OCI-LY1 (cell line): Measurements from ENCODE around the gene ZC3H18.

Experiments
- H2AFZ ChIP-seq: fragments of 200-600 bp; sonication (generic), shearing (Covaris generic); 2 replicates; pipeline ENCODE4 v1.6.0; 2014; ENCODE audit warnings: antibody characterized with exemption, mild to moderate bottlenecking, low read length
- H3F3A ChIP-seq: fragments of 200-600 bp; sonication (generic), shearing (Covaris generic); 2 replicates; pipeline ENCODE4 v1.6.0; 2014; ENCODE audit warnings: mild to moderate bottlenecking, antibody characterized with exemption, low read length, moderate library complexity; ENCODE audit not compliant: insufficient read depth
- H3K27ac ChIP-seq: fragments of 200-600 bp; sonication (generic); 2 replicates; pipeline ENCODE4 v1.5.1; 2014; ENCODE audit warnings: low read length, mixed run types, mild to moderate bottlenecking, low read depth; ENCODE audit not compliant: poor library complexity, severe bottlenecking
- H3K27me3 ChIP-seq: fragments of 200-600 bp; sonication (generic); 2 replicates; pipeline ENCODE4 v1.6.0; 2014; ENCODE audit warnings: antibody characterized with exemption, mild to moderate bottlenecking, low read length, moderate library complexity; ENCODE audit not compliant: insufficient read depth
- H3K36me3 ChIP-seq: fragments of 200-600 bp; sonication (generic); 2 replicates; pipeline ENCODE4 v1.6.1; 2014; ENCODE audit warnings: mild to moderate bottlenecking, antibody characterized with exemption, low read length, moderate library complexity, mixed read lengths; ENCODE audit not compliant: insufficient read depth
- H3K4me1 ChIP-seq: fragments of 200-600 bp; sonication (generic); 2 replicates; pipeline ENCODE4 v1.5.1; 2014; ENCODE audit warnings: mild to moderate bottlenecking, low read length, moderate library complexity; ENCODE audit not compliant: insufficient read depth, severe bottlenecking
- H3K4me2 ChIP-seq: fragments of 200-600 bp; sonication (generic), shearing (Covaris generic); 2 replicates; pipeline ENCODE4 v1.6.1; 2014; ENCODE audit warnings: low read length
- H3K4me3 ChIP-seq: fragments of 200-600 bp; sonication (generic); 2 replicates; pipeline ENCODE4 v1.5.1; 2014; ENCODE audit warnings: low read length, low read depth, mild to moderate bottlenecking, mixed read lengths; ENCODE audit not compliant: poor library complexity, severe bottlenecking
- H3K79me2 ChIP-seq: fragments of 200-600 bp; shearing (Covaris generic); 2 replicates; pipeline ENCODE4 v1.6.1; 2016; ENCODE audit warnings: mixed run types, low read length, mixed read lengths; ENCODE audit not compliant: insufficient read depth
- H3K9ac ChIP-seq: fragments of 200-600 bp; sonication (generic), shearing (Covaris generic); 2 replicates; pipeline ENCODE4 v1.6.1; 2014; ENCODE audit warnings: mild to moderate bottlenecking, low read length, mixed read lengths
- H3K9me2 ChIP-seq: fragments of 200-600 bp; sonication (generic), shearing (Covaris generic); 2 replicates; pipeline ENCODE4 v1.6.1; 2014; ENCODE audit warnings: low read depth, mild to moderate bottlenecking, low read length, mixed read lengths
- H3K9me3 ChIP-seq: fragments of 200-600 bp; shearing (Covaris generic); 2 replicates; pipeline ENCODE4 v1.6.1; 2014; ENCODE audit warnings: low read length, mixed read lengths
- H4K20me1 ChIP-seq: fragments of 200-600 bp; sonication (generic), shearing (Covaris generic); 2 replicates; pipeline ENCODE4 v1.6.0; 2016; ENCODE audit warnings: mild to moderate bottlenecking, low read length; ENCODE audit not compliant: insufficient read depth
- CTCF ChIP-seq: fragments of 200-600 bp; sonication (generic), shearing (Covaris generic); IDR thresholded peaks from 2 replicates; pipeline ENCODE4 v1.5.1; 2017; ENCODE audit warnings: mild to moderate bottlenecking, antibody characterized with exemption, low read length, moderate library complexity, mixed read lengths
- EZH2 ChIP-seq: fragments of 200-600 bp; sonication (generic), shearing (Covaris generic); IDR thresholded peaks from 2 replicates; pipeline ENCODE4 v1.8.0; 2017; ENCODE audit warnings: borderline replicate concordance, mixed run types, mild to moderate bottlenecking, antibody characterized with exemption, low read length, moderate library complexity, mixed read lengths

ZC3H18 gene

DNA sequence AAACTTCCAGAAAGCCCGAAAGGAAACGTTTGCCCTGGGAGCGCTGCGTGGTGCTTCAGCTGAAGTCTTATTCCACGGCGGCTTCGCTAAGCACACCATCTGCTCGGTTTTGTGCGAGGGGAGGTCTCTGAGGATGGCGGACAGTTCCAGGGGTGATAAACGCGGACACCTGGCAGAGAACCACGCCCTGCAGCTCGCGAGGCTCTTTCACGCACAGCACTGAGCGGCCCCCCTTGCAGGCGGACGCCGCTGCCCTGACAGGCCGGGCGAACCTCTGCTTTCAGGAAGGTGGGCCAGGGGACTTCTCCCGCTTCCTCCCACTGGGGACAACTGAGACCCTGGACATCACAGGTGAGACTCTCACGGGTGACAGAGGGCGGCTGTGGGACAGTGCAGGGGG is 89.0 kb downstream of the ZC3H18 start:
- H3K36me3 ChIP-seq: peaks cover 28% of the 10 kb centered on the region; the same call in 1 of the 2 replicates
- peaks cover 34% of the 10 kb centered on the region for H3K4me1 ChIP-seq
- H3F3A ChIP-seq: no peaks in the 10 kb centered on the region
- H3K9ac ChIP-seq: no peak overlapping the region
- H3K79me2 ChIP-seq: peaks cover 12% of the 10 kb centered on the region
- no peaks in the 10 kb centered on the region for H3K27me3 ChIP-seq
- no peak overlapping the region for H3K4me3 ChIP-seq
- H3K27ac ChIP-seq: no peak overlapping the region
- no peaks in the 10 kb centered on the region for H4K20me1 ChIP-seq
- no peaks in the 10 kb centered on the region for H3K9me3 ChIP-seq
- H3K4me2 ChIP-seq: no peak overlapping the region
- no peak overlapping the region for H2AFZ ChIP-seq
- no peaks in the 10 kb centered on the region for H3K9me2 ChIP-seq
- no peak for TF ChIP-seq CTCF
- no peak for TF ChIP-seq EZH2

- Histone ChIP-seq H3K9ac (peak overlapping the region; percentile 16; the same call in 1 of the 2 replicates), H3K79me2 (peaks cover 12% of the 10 kb centered on the region), H3K9me3 (no peaks in the 10 kb centered on the region), H3F3A (no peaks in the 10 kb centered on the region), H3K27me3 (no peaks in the 10 kb centered on the region), H3K36me3 (peaks cover 16% of the 10 kb centered on the region; the same call in 1 of the 2 replicates), H3K9me2 (no peaks in the 10 kb centered on the region), H3K4me3 (peak overlapping the region; percentile 85), H2AFZ (no peak overlapping the region), H3K4me2 (peak overlapping the region; percentile 68), H4K20me1 (no peaks in the 10 kb centered on the region), H3K27ac (peak overlapping the region; percentile 48), H3K4me1 (peaks cover 50% of the 10 kb centered on the region)
- no peak for TF ChIP-seq CTCF
- no peak for TF ChIP-seq EZH2
Measured at GRCh38 chr16:88661468-88661867, 91.3 kb downstream of the ZC3H18 start.

- H3K27ac ChIP-seq: peak overlapping the region; percentile 63
Measured at GRCh38 chr16:88662222-88662842, 92.1 kb downstream of the ZC3H18 start.

More at GRCh38 chr16:88662222-88662842, 92.1 kb downstream of the ZC3H18 start:
- Histone ChIP-seq H3K4me2 (peak overlapping the region; percentile 68), H3K9me3 (no peaks in the 10 kb centered on the region), H2AFZ (no peak overlapping the region), H3K36me3 (peaks cover 10% of the 10 kb centered on the region; the same call in 1 of the 2 replicates), H4K20me1 (no peaks in the 10 kb centered on the region), H3K4me1 (peaks cover 48% of the 10 kb centered on the region), H3K9ac (peak overlapping the region; percentile 81), H3F3A (no peaks in the 10 kb centered on the region), H3K27me3 (no peaks in the 10 kb centered on the region), H3K79me2 (peaks cover 12% of the 10 kb centered on the region), H3K9me2 (no peaks in the 10 kb centered on the region), H3K4me3 (peak overlapping the region; percentile 85)
- TF ChIP-seq EZH2 (no peak), CTCF (no peak)
